Measurements from ENCODE around the gene TSPAN13.

Gene TSPAN13

GRCh38 chr7:16778476-16778875, 24.9 kb downstream of the TSPAN13 start:
- no peak for DNase-seq

GRCh38 chr7:16779051-16779450, 25.5 kb downstream of the TSPAN13 start:
- DNase-seq, result no peak

- DNase-seq, result no peak
Observed at GRCh38 chr7:16780596-16780995, 27.0 kb downstream of the TSPAN13 start.

GRCh38 chr7:16785321-16785720, 31.8 kb downstream of the TSPAN13 start:
- DNase-seq, result no peak

- no peak for DNase-seq
Observed at GRCh38 chr7:16785846-16786245, 32.3 kb downstream of the TSPAN13 start.

- no peak for DNase-seq
Observed at GRCh38 chr7:16786257-16786656, 32.7 kb downstream of the TSPAN13 start.

- DNase-seq, result no peak
Observed at GRCh38 chr7:16787127-16787526, 33.6 kb downstream of the TSPAN13 start.

GRCh38 chr7:16791071-16791470, 37.5 kb downstream of the TSPAN13 start:
- no peak for DNase-seq

- DNase-seq, result no peak
Observed at GRCh38 chr7:16791905-16792698, 38.5 kb downstream of the TSPAN13 start.

- no peak for DNase-seq
Observed at GRCh38 chr7:16794986-16795385, 41.4 kb downstream of the TSPAN13 start.

GRCh38 chr7:16795624-16796023, 42.1 kb downstream of the TSPAN13 start:
- DNase-seq, result no peak

- no peak for DNase-seq
Observed at GRCh38 chr7:16801111-16801542, 47.6 kb downstream of the TSPAN13 start.

- no peak for DNase-seq
Observed at GRCh38 chr7:16801579-16801978, 48.0 kb downstream of the TSPAN13 start.

GRCh38 chr7:16803125-16803524, 49.6 kb downstream of the TSPAN13 start:
- DNase-seq, result no peak

GRCh38 chr7:16803881-16804673, 50.5 kb downstream of the TSPAN13 start:
- no peak for DNase-seq

- no peak for DNase-seq
Observed at GRCh38 chr7:16804674-16805439, 51.3 kb downstream of the TSPAN13 start, which contains the start of gene AGR2. Gene AGR2, minus strand, starts transcription at chr7:16804999. Its CDS starts 3,203 bp downstream, at chr7:16801796.

GRCh38 chr7:16805441-16805840, 51.9 kb downstream of the TSPAN13 start:
- DNase-seq, result no peak

GRCh38 chr7:16810112-16810511, 56.6 kb downstream of the TSPAN13 start:
- DNase-seq, result no peak

GRCh38 chr7:16810573-16810972, 57.0 kb downstream of the TSPAN13 start:
- no peak for DNase-seq

- no peak for DNase-seq
Observed at GRCh38 chr7:16811551-16811950, 58.0 kb downstream of the TSPAN13 start.

GRCh38 chr7:16812542-16813231, 59.1 kb downstream of the TSPAN13 start:
- DNase-seq, result no peak

GRCh38 chr7:16813232-16813616, 59.7 kb downstream of the TSPAN13 start:
- DNase-seq, result no peak

GRCh38 chr7:16815001-16815400, 61.4 kb downstream of the TSPAN13 start:
- DNase-seq, result no peak
